Esophagus muscularis mucosa (tissue), 4 donors: ENCODE results near the gene RNF157. TPM values are rescaled to one million over a fixed set of nuclear protein-coding genes. Genes with fewer than 3 reads are reported as not detected.

ENCODE experiments used
- DNase-seq: peaks from one replicate; pipeline ENCODE4 v3.0.0-alpha.2; 2017; ENCODE audit errors: extremely low spot score
- H3K27ac ChIP-seq, 4 donors: fragments of 200-600 bp; sonication (generic); replicated peaks in 1 of 4; 1 replicate in 3 of 4; 2 replicates in 1 of 4; pipeline ENCODE4 v1.5.1; 2016 to 2019; ENCODE audit warnings: mild to moderate bottlenecking in 1 of 4
- H3K27me3 ChIP-seq, 4 donors: fragments of 200-600 bp; sonication (generic); one replicate each; pipeline versions ENCODE4 v1.5.1 to v1.6.0; 2016 to 2019
- H3K36me3 ChIP-seq, 4 donors: fragments of 200-600 bp; sonication (generic); one replicate each; pipeline ENCODE4 v1.5.1; 2016 to 2019
- H3K4me1 ChIP-seq, 4 donors: fragments of 200-600 bp; sonication (generic); one replicate each; pipeline ENCODE4 v1.5.1; 2016 to 2019
- H3K4me3 ChIP-seq, 4 donors: fragments of 200-600 bp; sonication (generic); 1 replicate in 2 of 4; 2 replicates in 2 of 4; pipeline ENCODE4 v1.5.1; 2016 to 2019; ENCODE audit warnings: mild to moderate bottlenecking in 4 of 4, moderate library complexity in 1 of 4
- H3K9me3 ChIP-seq, 4 donors: fragments of 200-600 bp; sonication (generic); 1 replicate in 3 of 4; 2 replicates in 1 of 4; pipeline ENCODE4 v1.5.1; 2016 to 2019
- EP300 ChIP-seq: sonication (generic); formaldehyde crosslinking; IDR thresholded peaks from one replicate; pipeline ENCODE4 v1.6.1; 2017; ENCODE audit warnings: antibody characterized with exemption
- POLR2A ChIP-seq: fragments of 450-650 bp; IDR thresholded peaks from one replicate; pipeline ENCODE4 v1.6.1; 2017; ENCODE audit warnings: antibody characterized with exemption, moderate library complexity, mild to moderate bottlenecking, low read depth
- POLR2AphosphoS5 ChIP-seq, 2 donors: sonication (generic); formaldehyde crosslinking; IDR thresholded peaks; one replicate each; pipeline ENCODE4 v1.6.1; 2017; ENCODE audit warnings: antibody characterized with exemption in 2 of 2
- WGBS: methylation state at CpG from one replicate; pipeline ENCODE4 v1.1.5; 2018; 5-methylcytosine and 5-hydroxymethylcytosine counted together
- intact Hi-C: fragments of 100-400 bp; cut with DNase I; formaldehyde crosslinking; loops from one replicate; pipeline ENCODE4 v1.15.1; 2023
- total RNA-seq, 4 donors: library from RNA; depleted of rRNA; stranded (reverse); fragments of >200 nt; gene quantifications; one replicate each; pipeline versions ENCODE4 v1.1.0 to v1.2.1, GENCODE V29; 2016
- TF ChIP-seq, protein P1 (sequence below), 3 experiments: fragments of 200-600 bp in 2 of 3; fragments of 450-650 bp in 1 of 3; sonication (generic) in 2 of 3; IDR thresholded peaks; one replicate each; pipeline ENCODE4 v1.5.1; 2017 to 2019; ENCODE audit warnings: antibody characterized with exemption in 3 of 3, mild to moderate bottlenecking in 2 of 3, moderate library complexity in 1 of 3

Gene RNF157
- total RNA-seq, 4 donors from 2014 or later = 2.1 to 8.1 (median 4.8) TPM

DNA sequence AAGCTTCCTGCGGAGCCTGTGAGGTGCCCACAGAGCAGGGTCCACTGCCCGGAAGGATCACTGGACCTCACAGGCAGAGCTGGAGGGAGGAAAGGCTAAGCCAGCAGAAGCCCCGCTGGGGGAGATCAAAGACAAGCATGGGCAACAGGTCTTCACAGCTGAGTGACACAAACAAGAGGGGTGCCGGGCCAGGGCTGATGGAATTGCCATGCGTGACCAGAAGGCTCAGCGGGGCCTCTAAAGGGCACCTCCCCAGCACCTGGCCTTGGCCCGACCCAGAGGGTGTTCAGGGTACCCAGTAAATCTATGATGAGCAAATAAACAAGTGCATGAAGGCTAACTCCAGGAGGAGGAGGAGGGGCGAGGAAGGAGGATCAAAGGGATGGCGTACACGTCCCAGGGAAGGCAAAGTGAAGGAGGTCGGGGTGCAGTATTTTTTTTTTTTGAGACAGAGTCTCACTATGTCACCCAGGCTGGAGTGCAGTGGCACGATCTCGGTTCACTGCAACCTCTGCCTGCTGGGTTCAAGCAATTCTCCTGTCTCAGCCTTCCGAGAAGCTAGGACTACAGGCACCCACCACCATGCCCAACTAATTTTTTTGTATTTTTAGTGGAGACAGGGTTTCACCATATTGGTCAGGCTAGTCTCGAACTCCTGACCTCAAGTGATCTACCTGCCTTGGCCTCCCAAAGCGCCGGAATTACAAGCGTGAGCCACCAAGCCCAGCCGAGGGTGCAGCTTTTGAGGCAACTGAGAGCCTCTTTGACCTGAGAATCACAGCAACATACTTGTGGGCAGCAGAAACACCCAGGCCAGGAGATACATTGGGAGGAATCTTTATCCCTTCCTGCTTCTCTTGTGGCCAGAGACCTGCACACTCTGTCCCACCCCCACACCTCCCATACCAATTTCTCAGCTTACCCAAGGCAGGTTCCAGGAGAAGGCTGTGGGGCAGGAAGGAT is 120.6 kb downstream of the RNF157 start:
- Histone ChIP-seq H3K27ac (no peak overlapping the region), H3K9me3 (no peaks in the 10 kb centered on the region), H3K4me1 (peaks cover 9 to 14% (median 12%) of the 10 kb centered on the region in 4 donors), H3K27me3 (no peaks in the 10 kb centered on the region), H3K4me3 (no peak overlapping the region), H3K36me3 (no peaks in the 10 kb centered on the region)
- intact Hi-C loops = loop anchor here (1.0 to 10.0 kb wide), 2 partner anchors 160 to 275 kb away; no protein-coding TSS in a partner anchor
- no peak for DNase-seq
- WGBS = 84% methylated on average over 19 of the region's 19 CpGs
- TF ChIP-seq, protein P1, sequence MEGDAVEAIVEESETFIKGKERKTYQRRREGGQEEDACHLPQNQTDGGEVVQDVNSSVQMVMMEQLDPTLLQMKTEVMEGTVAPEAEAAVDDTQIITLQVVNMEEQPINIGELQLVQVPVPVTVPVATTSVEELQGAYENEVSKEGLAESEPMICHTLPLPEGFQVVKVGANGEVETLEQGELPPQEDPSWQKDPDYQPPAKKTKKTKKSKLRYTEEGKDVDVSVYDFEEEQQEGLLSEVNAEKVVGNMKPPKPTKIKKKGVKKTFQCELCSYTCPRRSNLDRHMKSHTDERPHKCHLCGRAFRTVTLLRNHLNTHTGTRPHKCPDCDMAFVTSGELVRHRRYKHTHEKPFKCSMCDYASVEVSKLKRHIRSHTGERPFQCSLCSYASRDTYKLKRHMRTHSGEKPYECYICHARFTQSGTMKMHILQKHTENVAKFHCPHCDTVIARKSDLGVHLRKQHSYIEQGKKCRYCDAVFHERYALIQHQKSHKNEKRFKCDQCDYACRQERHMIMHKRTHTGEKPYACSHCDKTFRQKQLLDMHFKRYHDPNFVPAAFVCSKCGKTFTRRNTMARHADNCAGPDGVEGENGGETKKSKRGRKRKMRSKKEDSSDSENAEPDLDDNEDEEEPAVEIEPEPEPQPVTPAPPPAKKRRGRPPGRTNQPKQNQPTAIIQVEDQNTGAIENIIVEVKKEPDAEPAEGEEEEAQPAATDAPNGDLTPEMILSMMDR (IDR thresholded peaks at IDR 0.05) = no peak
- TF ChIP-seq POLR2A = no peak

DNA sequence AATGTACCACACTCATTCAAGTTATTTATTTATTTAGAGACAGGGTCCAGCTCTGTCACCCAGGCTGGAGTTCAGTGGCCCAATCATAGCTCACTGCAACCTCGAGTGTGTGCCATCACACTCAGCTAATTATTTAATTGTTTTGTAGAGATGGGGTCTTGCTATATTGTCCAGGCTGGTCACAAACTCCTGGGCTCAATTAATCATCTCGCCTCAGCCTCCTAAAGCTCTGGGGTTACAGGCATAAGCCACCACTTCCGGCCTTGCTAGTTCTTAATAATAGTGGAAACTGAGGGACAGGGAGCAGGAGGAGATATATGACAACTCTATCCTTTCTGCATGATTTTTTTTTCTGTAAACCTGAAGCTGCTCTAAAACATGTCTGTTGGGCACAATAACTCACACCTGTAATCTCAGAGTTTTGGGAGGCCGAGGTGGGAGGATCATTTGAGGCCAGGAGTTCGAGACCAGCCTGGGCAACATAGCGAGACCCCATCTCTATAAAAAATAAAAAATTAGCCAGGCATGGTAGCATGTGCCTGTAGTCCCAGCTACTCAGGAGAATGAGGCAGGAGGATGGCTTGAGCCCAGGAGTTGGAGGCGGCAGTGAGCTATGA is 125.0 kb downstream of the RNF157 start:
- no peak overlapping the region for H3K4me3 ChIP-seq
- no peak for DNase-seq
- H3K27me3 ChIP-seq = no peaks in the 10 kb centered on the region
- H3K36me3 ChIP-seq = no peaks in the 10 kb centered on the region
- no peaks in the 10 kb centered on the region for H3K4me1 ChIP-seq
- no peaks in the 10 kb centered on the region for H3K9me3 ChIP-seq
- H3K27ac ChIP-seq = no peak overlapping the region
- 88% methylated on average over 7 of the region's 7 CpGs for WGBS
- intact Hi-C loops = no loop called here
- TF ChIP-seq POLR2A = no peak
- TF ChIP-seq POLR2AphosphoS5 (IDR thresholded peaks at IDR 0.05) = no peak
- TF ChIP-seq EP300 = no peak
- TF ChIP-seq, protein P1 (IDR thresholded peaks at IDR 0.05) = no peak

DNA sequence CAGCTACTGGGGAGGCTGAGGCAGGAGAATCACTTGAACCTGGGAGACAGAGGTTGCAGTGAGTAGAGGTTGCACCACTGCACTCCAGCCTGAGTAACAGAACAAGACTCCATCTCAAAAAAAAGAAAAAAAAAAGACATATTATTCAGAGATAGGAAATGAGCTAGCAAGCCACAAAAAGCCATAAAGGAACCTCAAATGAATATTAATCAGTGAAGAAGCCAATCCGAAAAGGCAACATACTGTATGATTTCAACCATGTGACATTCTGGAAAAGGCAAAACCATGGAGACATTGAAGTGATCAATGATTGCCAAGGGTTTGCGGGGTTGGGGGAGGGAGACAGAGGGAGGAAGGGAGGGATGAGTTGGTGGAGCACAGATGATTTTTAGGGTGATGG is 128.3 kb downstream of the RNF157 start:
- H3K27me3 ChIP-seq = no peaks in the 10 kb centered on the region
- intact Hi-C loops = no loop called here
- H3K27ac ChIP-seq = no peak overlapping the region
- WGBS = 80% methylated on average over 2 of the region's 2 CpGs
- no peak for TF ChIP-seq POLR2A
- TF ChIP-seq EP300 = no peak
- no peak for TF ChIP-seq POLR2AphosphoS5 (IDR thresholded peaks at IDR 0.05)
- TF ChIP-seq, protein P1 (IDR thresholded peaks at IDR 0.05) = no peak
- no peak overlapping the region for H3K4me3 ChIP-seq
- no peak for DNase-seq
- H3K9me3 ChIP-seq = no peaks in the 10 kb centered on the region
- H3K36me3 ChIP-seq = no peaks in the 10 kb centered on the region
- no peaks in the 10 kb centered on the region for H3K4me1 ChIP-seq

DNA sequence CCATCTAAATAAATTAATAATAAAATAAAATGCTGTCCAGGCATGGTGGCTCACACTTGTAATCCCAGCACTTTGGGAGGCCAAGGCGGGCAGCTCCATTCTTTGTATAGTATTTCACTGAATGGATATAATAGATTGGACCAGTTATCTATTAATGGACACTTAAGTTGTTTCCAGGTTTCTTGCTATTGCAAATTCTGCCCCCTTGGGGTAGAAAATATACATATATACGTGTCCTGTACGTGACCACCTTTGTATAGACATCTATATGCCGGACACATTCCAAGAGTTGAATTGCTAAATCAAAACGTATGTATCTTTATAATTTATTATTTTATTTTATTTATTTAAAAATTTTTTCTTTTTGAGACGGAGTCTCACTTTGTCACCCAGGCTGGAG is 132.8 kb downstream of the RNF157 start:
- H3K27me3 ChIP-seq = no peaks in the 10 kb centered on the region
- TF ChIP-seq, protein P1 (IDR thresholded peaks at IDR 0.05) = no peak
- no peak for TF ChIP-seq EP300
- no peak for TF ChIP-seq POLR2AphosphoS5 (IDR thresholded peaks at IDR 0.05)
- no peak for TF ChIP-seq POLR2A
- 82% methylated on average over 6 of the region's 6 CpGs for WGBS
- H3K4me1 ChIP-seq = peaks cover 13 to 16% (median 14%) of the 10 kb centered on the region in 4 donors
- no peak for DNase-seq
- H3K4me3 ChIP-seq = no peak overlapping the region
- no peaks in the 10 kb centered on the region for H3K9me3 ChIP-seq
- no peaks in the 10 kb centered on the region for H3K36me3 ChIP-seq
- intact Hi-C loops = no loop called here
- no peak overlapping the region for H3K27ac ChIP-seq
